Prostate gland (tissue), 2 donors: Measurements from ENCODE around the gene RNF144B.

ENCODE experiments used
- CTCF ChIP-seq, 4 experiments: fragments of 200-600 bp in 2 of 4; fragments of 450-650 bp in 2 of 4; sonication (generic) in 2 of 4; IDR thresholded peaks; 1 replicate in 3 of 4; 2 replicates in 1 of 4; pipeline ENCODE4 v1.5.1; 2016 to 2019; ENCODE audit warnings: antibody characterized with exemption in 4 of 4, mild to moderate bottlenecking in 2 of 4, moderate library complexity in 2 of 4
- POLR2A ChIP-seq: fragments of 450-650 bp; IDR thresholded peaks from one replicate; pipeline ENCODE4 v1.6.1; 2016; ENCODE audit warnings: antibody characterized with exemption, mild to moderate bottlenecking

- no peak for TF ChIP-seq CTCF (IDR thresholded peaks at IDR 0.05)
- no peak for TF ChIP-seq POLR2A
Measured at GRCh38 chr6:18485660-18486435, 98.7 kb downstream of the RNF144B start.
